ENCODE results near the gene PTCD2. TPM values are rescaled to one million over a fixed set of nuclear protein-coding genes. Genes with fewer than 3 reads are reported as not detected.
"Not testable (repeated sequence)": the region's sequence is repeated elsewhere in the genome, so short reads cannot be mapped to it uniquely, and the experiment has no call there.

Gene PTCD2
- total RNA-seq, 2 experiments from 2014 or later = 14.4 to 14.9 TPM

GRCh38 chr5:72290356-72291133 is 29.6 kb upstream of the PTCD2 start:
- no peak for DNase-seq
- Mint-ChIP-seq H3K4me3 (no peak overlapping the region), H3K27ac (no peak overlapping the region), H3K36me3 (peaks cover 31% of the 10 kb centered on the region), H3K27me3 (no peaks in the 10 kb centered on the region), H3K9me3 (no peaks in the 10 kb centered on the region), H3K4me1 (peaks cover 2% of the 10 kb centered on the region)

- H3K4me3 Mint-ChIP-seq = no peak overlapping the region
- H3K36me3 Mint-ChIP-seq = peaks cover 35% of the 10 kb centered on the region
- H3K27me3 Mint-ChIP-seq = no peaks in the 10 kb centered on the region
- no peak overlapping the region for H3K27ac Mint-ChIP-seq
- no peak for DNase-seq
- peaks cover 2% of the 10 kb centered on the region for H3K4me1 Mint-ChIP-seq
- no peaks in the 10 kb centered on the region for H3K9me3 Mint-ChIP-seq
These were observed 28.6 kb upstream of the PTCD2 start for GRCh38 chr5:72291601-72292000.

GRCh38 chr5:72292411-72292810 is 27.8 kb upstream of the PTCD2 start:
- Mint-ChIP-seq H3K4me1 (peaks cover 2% of the 10 kb centered on the region), H3K27me3 (no peaks in the 10 kb centered on the region), H3K36me3 (peaks cover 34% of the 10 kb centered on the region), H3K27ac (no peak overlapping the region), H3K4me3 (no peak overlapping the region), H3K9me3 (no peaks in the 10 kb centered on the region)
- no peak for DNase-seq

- Mint-ChIP-seq H3K36me3 (peaks cover 35% of the 10 kb centered on the region), H3K27me3 (no peaks in the 10 kb centered on the region), H3K27ac (no peak overlapping the region), H3K9me3 (no peaks in the 10 kb centered on the region), H3K4me1 (peaks cover 6% of the 10 kb centered on the region), H3K4me3 (no peak overlapping the region)
- DNase-seq = no peak
These were observed 26.6 kb upstream of the PTCD2 start for GRCh38 chr5:72293495-72294055.

GRCh38 chr5:72294473-72294872 is 25.7 kb upstream of the PTCD2 start:
- Mint-ChIP-seq H3K4me1 (peaks cover 10% of the 10 kb centered on the region), H3K27ac (peak overlapping the region; percentile 16), H3K27me3 (no peaks in the 10 kb centered on the region), H3K9me3 (no peaks in the 10 kb centered on the region), H3K36me3 (peaks cover 36% of the 10 kb centered on the region), H3K4me3 (no peak overlapping the region)
- DNase-seq = no peak

GRCh38 chr5:72295539-72295938 is 24.6 kb upstream of the PTCD2 start:
- peaks cover 21% of the 10 kb centered on the region for H3K4me1 Mint-ChIP-seq
- H3K9me3 Mint-ChIP-seq = no peaks in the 10 kb centered on the region
- H3K27me3 Mint-ChIP-seq = no peaks in the 10 kb centered on the region
- no peak for DNase-seq
- H3K36me3 Mint-ChIP-seq = peaks cover 38% of the 10 kb centered on the region
- H3K4me3 Mint-ChIP-seq = no peak overlapping the region
- H3K27ac Mint-ChIP-seq = no peak overlapping the region

GRCh38 chr5:72296256-72296655 is 23.9 kb upstream of the PTCD2 start:
- DNase-seq = no peak
- H3K4me1 Mint-ChIP-seq = peaks cover 25% of the 10 kb centered on the region
- no peak overlapping the region for H3K27ac Mint-ChIP-seq
- no peaks in the 10 kb centered on the region for H3K9me3 Mint-ChIP-seq
- no peaks in the 10 kb centered on the region for H3K27me3 Mint-ChIP-seq
- peaks cover 41% of the 10 kb centered on the region for H3K36me3 Mint-ChIP-seq
- H3K4me3 Mint-ChIP-seq = no peak overlapping the region

- Mint-ChIP-seq H3K36me3 (peaks cover 42% of the 10 kb centered on the region), H3K4me1 (peaks cover 27% of the 10 kb centered on the region)
- DNase-seq, H3K4me3 Mint-ChIP-seq, H3K27me3 Mint-ChIP-seq, H3K9me3 Mint-ChIP-seq, H3K27ac Mint-ChIP-seq: not testable (repeated sequence)
These were observed 22.0 kb upstream of the PTCD2 start for GRCh38 chr5:72298136-72298535.

- H3K27ac Mint-ChIP-seq = no peak overlapping the region
- H3K4me3 Mint-ChIP-seq = no peak overlapping the region
- DNase-seq = no peak
- no peaks in the 10 kb centered on the region for H3K9me3 Mint-ChIP-seq
- H3K36me3 Mint-ChIP-seq = peaks cover 44% of the 10 kb centered on the region
- H3K4me1 Mint-ChIP-seq = peaks cover 27% of the 10 kb centered on the region
- no peaks in the 10 kb centered on the region for H3K27me3 Mint-ChIP-seq
These were observed 21.5 kb upstream of the PTCD2 start for GRCh38 chr5:72298711-72299110.

GRCh38 chr5:72300590-72301339 is 19.4 kb upstream of the PTCD2 start:
- Mint-ChIP-seq H3K27ac (no peak overlapping the region), H3K27me3 (no peaks in the 10 kb centered on the region), H3K4me3 (no peak overlapping the region), H3K36me3 (peaks cover 47% of the 10 kb centered on the region), H3K4me1 (peaks cover 38% of the 10 kb centered on the region), H3K9me3 (no peaks in the 10 kb centered on the region)
- DNase-seq = no peak

GRCh38 chr5:72301557-72301956 is 18.6 kb upstream of the PTCD2 start:
- no peak for DNase-seq
- Mint-ChIP-seq H3K36me3 (peaks cover 43% of the 10 kb centered on the region), H3K4me1 (peaks cover 40% of the 10 kb centered on the region), H3K27ac (no peak overlapping the region), H3K9me3 (no peaks in the 10 kb centered on the region), H3K27me3 (no peaks in the 10 kb centered on the region), H3K4me3 (no peak overlapping the region)

GRCh38 chr5:72302171-72302570 is 18.0 kb upstream of the PTCD2 start:
- Mint-ChIP-seq H3K9me3 (no peaks in the 10 kb centered on the region), H3K27ac (no peak overlapping the region), H3K4me3 (no peak overlapping the region), H3K4me1 (peaks cover 40% of the 10 kb centered on the region), H3K36me3 (peaks cover 43% of the 10 kb centered on the region), H3K27me3 (no peaks in the 10 kb centered on the region)
- no peak for DNase-seq

GRCh38 chr5:72305194-72306142 is 14.7 kb upstream of the PTCD2 start:
- H3K4me3 Mint-ChIP-seq = no peak overlapping the region
- H3K27me3 Mint-ChIP-seq = no peaks in the 10 kb centered on the region
- DNase-seq = no peak
- peaks cover 33% of the 10 kb centered on the region for H3K4me1 Mint-ChIP-seq
- H3K9me3 Mint-ChIP-seq = no peaks in the 10 kb centered on the region
- peaks cover 37% of the 10 kb centered on the region for H3K36me3 Mint-ChIP-seq
- no peak overlapping the region for H3K27ac Mint-ChIP-seq

- no peaks in the 10 kb centered on the region for H3K27me3 Mint-ChIP-seq
- peaks cover 33% of the 10 kb centered on the region for H3K36me3 Mint-ChIP-seq
- DNase-seq = no peak
- peak overlapping the region; percentile 84 for H3K4me3 Mint-ChIP-seq
- peaks cover 26% of the 10 kb centered on the region for H3K4me1 Mint-ChIP-seq
- H3K27ac Mint-ChIP-seq = peak overlapping the region; percentile 94
- no peaks in the 10 kb centered on the region for H3K9me3 Mint-ChIP-seq
These were observed 12.6 kb upstream of the PTCD2 start for GRCh38 chr5:72307573-72307967.
